KMS-11 (cell line): ENCODE results near the gene TMC6.

ENCODE experiments used
- H2AFZ ChIP-seq: fragments of 200-600 bp; sonication (generic); 2 replicates; pipeline ENCODE4 v1.6.1; 2016; ENCODE audit warnings: antibody characterized with exemption, mixed run types, low read depth
- H3K27ac ChIP-seq: fragments of 200-600 bp; sonication (generic); 2 replicates; pipeline ENCODE4 v1.6.1; 2016; ENCODE audit warnings: mild to moderate bottlenecking, mixed run types
- H3K27me3 ChIP-seq: fragments of 200-600 bp; sonication (generic); 2 replicates; pipeline ENCODE4 v1.6.1; 2017; ENCODE audit warnings: mild to moderate bottlenecking, low read depth, mixed run types, moderate library complexity; ENCODE audit not compliant: insufficient read depth
- H3K36me3 ChIP-seq: fragments of 200-600 bp; sonication (generic); 2 replicates; pipeline ENCODE4 v1.6.1; 2017; ENCODE audit warnings: mild to moderate bottlenecking, mixed run types; ENCODE audit not compliant: insufficient read depth
- H3K4me1 ChIP-seq: fragments of 200-600 bp; sonication (generic); 2 replicates; pipeline ENCODE4 v1.6.1; 2016; ENCODE audit warnings: mild to moderate bottlenecking, low read depth, mixed run types; ENCODE audit not compliant: poor library complexity, severe bottlenecking
- H3K4me2 ChIP-seq: fragments of 200-600 bp; sonication (generic); 2 replicates; pipeline ENCODE4 v1.7.0; 2016; ENCODE audit warnings: mild to moderate bottlenecking, mixed run types
- H3K4me3 ChIP-seq: fragments of 200-600 bp; sonication (generic); IDR thresholded peaks from 2 replicates; pipeline ENCODE4 v1.6.1; 2017; ENCODE audit warnings: low read depth, low read length, mixed read lengths; ENCODE audit not compliant: insufficient read depth
- H3K79me2 ChIP-seq: fragments of 200-600 bp; sonication (generic); 2 replicates; pipeline ENCODE4 v1.6.1; 2016; ENCODE audit warnings: low read depth, mixed run types; ENCODE audit not compliant: insufficient read depth
- H3K9ac ChIP-seq: fragments of 200-600 bp; sonication (generic); 2 replicates; pipeline ENCODE4 v1.6.1; 2016; ENCODE audit warnings: mild to moderate bottlenecking, mixed run types
- H4K20me1 ChIP-seq: fragments of 200-600 bp; sonication (generic); 2 replicates; pipeline ENCODE4 v1.6.1; 2016; ENCODE audit warnings: mild to moderate bottlenecking, mixed run types; ENCODE audit not compliant: insufficient read depth
- TF ChIP-seq, protein P1 (sequence below): fragments of 200-600 bp; sonication (generic); conservative IDR thresholded peaks from 2 replicates; pipeline ENCODE4 v1.6.1; 2017; ENCODE audit warnings: low read depth, mild to moderate bottlenecking, antibody characterized with exemption, low read length, moderate library complexity, mixed read lengths

Gene TMC6

DNA sequence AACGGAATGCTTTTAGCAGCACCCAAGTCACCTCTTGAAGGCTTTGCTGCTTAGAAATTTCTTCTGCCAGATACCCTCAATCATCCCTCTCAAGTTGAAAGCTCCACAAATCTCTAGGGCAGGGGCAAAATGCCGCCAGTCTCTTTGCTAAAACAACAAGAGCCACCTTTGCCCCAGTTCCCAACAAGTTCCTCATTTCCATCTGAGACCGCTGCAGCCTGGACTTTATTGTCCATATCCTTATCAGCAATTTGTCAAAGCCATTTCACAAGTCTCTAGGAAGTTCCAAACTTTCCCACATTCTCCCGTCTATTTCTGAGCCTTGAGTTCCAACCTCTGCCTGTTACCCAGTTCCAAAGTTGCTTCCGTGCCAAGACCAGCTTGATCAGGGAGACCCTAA, 27.4 kb downstream of the TMC6 start:
- H3K4me2 ChIP-seq = no peak overlapping the region
- H3K27me3 ChIP-seq = no peaks in the 10 kb centered on the region
- no peaks in the 10 kb centered on the region for H4K20me1 ChIP-seq
- TF ChIP-seq, protein P1, sequence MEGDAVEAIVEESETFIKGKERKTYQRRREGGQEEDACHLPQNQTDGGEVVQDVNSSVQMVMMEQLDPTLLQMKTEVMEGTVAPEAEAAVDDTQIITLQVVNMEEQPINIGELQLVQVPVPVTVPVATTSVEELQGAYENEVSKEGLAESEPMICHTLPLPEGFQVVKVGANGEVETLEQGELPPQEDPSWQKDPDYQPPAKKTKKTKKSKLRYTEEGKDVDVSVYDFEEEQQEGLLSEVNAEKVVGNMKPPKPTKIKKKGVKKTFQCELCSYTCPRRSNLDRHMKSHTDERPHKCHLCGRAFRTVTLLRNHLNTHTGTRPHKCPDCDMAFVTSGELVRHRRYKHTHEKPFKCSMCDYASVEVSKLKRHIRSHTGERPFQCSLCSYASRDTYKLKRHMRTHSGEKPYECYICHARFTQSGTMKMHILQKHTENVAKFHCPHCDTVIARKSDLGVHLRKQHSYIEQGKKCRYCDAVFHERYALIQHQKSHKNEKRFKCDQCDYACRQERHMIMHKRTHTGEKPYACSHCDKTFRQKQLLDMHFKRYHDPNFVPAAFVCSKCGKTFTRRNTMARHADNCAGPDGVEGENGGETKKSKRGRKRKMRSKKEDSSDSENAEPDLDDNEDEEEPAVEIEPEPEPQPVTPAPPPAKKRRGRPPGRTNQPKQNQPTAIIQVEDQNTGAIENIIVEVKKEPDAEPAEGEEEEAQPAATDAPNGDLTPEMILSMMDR = no peak
- H3K79me2 ChIP-seq = no peaks in the 10 kb centered on the region
- H2AFZ ChIP-seq = no peak overlapping the region
- H3K4me1 ChIP-seq = no peaks in the 10 kb centered on the region
- H3K9ac ChIP-seq = no peak overlapping the region
- H3K36me3 ChIP-seq = peaks cover 9% of the 10 kb centered on the region; the same call in 1 of the 2 replicates
- H3K4me3 ChIP-seq = no peak overlapping the region
- no peak overlapping the region for H3K27ac ChIP-seq

DNA sequence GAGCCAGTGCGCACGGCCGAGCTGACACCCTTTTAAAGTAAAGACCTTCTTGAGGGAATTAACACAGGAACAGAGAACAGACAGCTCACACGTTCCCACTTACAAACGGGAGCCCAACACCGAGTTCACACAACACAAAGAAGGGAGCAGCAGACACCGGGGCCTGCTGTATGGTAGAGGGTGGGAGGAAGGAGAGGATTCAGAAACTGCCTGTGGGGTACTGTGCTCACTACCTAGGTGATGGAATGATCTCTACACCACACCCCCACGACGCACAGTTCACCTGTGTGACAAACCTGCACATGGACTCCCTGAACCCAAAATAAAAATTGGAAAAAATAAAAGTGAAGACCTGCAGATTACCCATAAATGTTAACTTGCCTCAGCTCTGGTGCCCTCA, 32.5 kb downstream of the TMC6 start:
- no peak overlapping the region for H3K4me2 ChIP-seq
- no peaks in the 10 kb centered on the region for H3K4me1 ChIP-seq
- H3K4me3 ChIP-seq = no peak overlapping the region
- H2AFZ ChIP-seq = no peak overlapping the region
- H3K27me3 ChIP-seq = no peaks in the 10 kb centered on the region
- no peak overlapping the region for H3K9ac ChIP-seq
- peaks cover 9% of the 10 kb centered on the region; the same call in 1 of the 2 replicates for H3K36me3 ChIP-seq
- TF ChIP-seq, protein P1 = no peak
- no peak overlapping the region for H3K27ac ChIP-seq
- no peaks in the 10 kb centered on the region for H3K79me2 ChIP-seq
- no peaks in the 10 kb centered on the region for H4K20me1 ChIP-seq

DNA sequence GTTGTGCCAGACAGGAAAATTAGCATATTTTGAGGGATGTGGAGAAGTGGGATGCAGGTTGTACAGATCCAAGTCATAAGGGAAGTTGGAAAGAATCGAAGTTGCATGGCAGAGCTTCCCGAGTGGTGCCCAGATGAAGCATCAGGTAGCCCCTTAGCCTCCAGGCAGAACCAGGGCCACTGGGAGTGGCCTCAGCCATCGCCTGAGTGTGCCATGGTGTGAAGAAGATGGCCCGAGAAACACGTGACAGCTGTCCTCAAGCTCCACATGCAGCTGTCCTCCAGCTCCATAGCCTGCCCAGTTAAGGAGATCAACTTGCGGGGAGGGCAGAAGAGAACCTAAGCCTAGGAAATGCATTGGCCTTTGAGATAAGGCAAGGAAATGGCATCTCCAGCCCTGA, 33.5 kb downstream of the TMC6 start:
- no peaks in the 10 kb centered on the region for H3K27me3 ChIP-seq
- H3K79me2 ChIP-seq = no peaks in the 10 kb centered on the region
- H3K27ac ChIP-seq = no peak overlapping the region
- H3K4me2 ChIP-seq = no peak overlapping the region
- no peak overlapping the region for H2AFZ ChIP-seq
- H3K9ac ChIP-seq = no peak overlapping the region
- H3K4me3 ChIP-seq = no peak overlapping the region
- H3K4me1 ChIP-seq = no peaks in the 10 kb centered on the region
- H4K20me1 ChIP-seq = no peaks in the 10 kb centered on the region
- H3K36me3 ChIP-seq = peaks cover 9% of the 10 kb centered on the region; the same call in 1 of the 2 replicates
- TF ChIP-seq, protein P1 = no peak

DNA sequence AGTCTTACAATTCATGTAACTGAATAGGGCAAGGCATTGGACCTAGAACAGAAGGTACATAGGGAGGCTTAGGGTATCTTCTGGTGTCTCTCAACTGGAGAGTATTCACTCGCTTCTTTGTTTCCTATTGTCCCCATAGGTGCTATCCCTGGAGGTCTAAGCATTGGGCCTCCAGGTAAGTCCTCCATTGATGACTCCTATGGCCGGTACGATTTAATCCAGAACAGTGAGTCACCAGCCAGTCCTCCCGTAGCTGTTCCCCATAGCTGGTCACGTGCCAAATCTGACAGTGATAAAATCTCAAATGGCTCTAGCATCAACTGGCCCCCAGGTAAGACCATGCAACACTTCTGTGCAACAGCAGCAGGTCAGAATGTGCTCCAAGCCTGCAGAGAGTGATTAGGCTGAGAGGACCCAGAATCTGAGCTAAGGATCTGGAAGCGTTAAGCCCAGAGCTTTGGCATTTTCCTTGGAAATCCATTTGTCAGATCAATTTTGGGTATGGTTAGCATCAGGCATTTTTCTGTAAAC, 35.7 kb downstream of the TMC6 start:
- Histone ChIP-seq H3K4me1 (peaks cover 5% of the 10 kb centered on the region), H3K4me3 (no peak overlapping the region), H3K27me3 (no peaks in the 10 kb centered on the region), H4K20me1 (no peaks in the 10 kb centered on the region), H3K9ac (no peak overlapping the region), H3K4me2 (no peak overlapping the region), H3K27ac (no peak overlapping the region), H2AFZ (no peak overlapping the region), H3K79me2 (no peaks in the 10 kb centered on the region), H3K36me3 (no peaks in the 10 kb centered on the region; the same call in 1 of the 2 replicates)
- TF ChIP-seq, protein P1 = no peak
